Measurements from ENCODE around the gene RNF187.

GRCh38 chr1:228512781-228513198, 25.6 kb downstream of the RNF187 start:
- no peak for TF ChIP-seq REST (IDR thresholded peaks at IDR 0.05; ENCODE audit: low read depth)
- TF ChIP-seq POLR2AphosphoS5 (IDR thresholded peaks at IDR 0.05; ENCODE audit: low read depth, low read length), result no peak
- TF ChIP-seq, protein P1, sequence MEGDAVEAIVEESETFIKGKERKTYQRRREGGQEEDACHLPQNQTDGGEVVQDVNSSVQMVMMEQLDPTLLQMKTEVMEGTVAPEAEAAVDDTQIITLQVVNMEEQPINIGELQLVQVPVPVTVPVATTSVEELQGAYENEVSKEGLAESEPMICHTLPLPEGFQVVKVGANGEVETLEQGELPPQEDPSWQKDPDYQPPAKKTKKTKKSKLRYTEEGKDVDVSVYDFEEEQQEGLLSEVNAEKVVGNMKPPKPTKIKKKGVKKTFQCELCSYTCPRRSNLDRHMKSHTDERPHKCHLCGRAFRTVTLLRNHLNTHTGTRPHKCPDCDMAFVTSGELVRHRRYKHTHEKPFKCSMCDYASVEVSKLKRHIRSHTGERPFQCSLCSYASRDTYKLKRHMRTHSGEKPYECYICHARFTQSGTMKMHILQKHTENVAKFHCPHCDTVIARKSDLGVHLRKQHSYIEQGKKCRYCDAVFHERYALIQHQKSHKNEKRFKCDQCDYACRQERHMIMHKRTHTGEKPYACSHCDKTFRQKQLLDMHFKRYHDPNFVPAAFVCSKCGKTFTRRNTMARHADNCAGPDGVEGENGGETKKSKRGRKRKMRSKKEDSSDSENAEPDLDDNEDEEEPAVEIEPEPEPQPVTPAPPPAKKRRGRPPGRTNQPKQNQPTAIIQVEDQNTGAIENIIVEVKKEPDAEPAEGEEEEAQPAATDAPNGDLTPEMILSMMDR (IDR thresholded peaks at IDR 0.05 in 2 of 3, conservative IDR thresholded peaks at IDR 0.05 in 1 of 3; ENCODE audit: borderline replicate concordance in 1 of 3, insufficient read depth in 1 of 3, low read depth in 2 of 3, low read length in 2 of 3), result no peak
- no peak for TF ChIP-seq EZH2 (IDR thresholded peaks at IDR 0.05)
- no peak for TF ChIP-seq JUND (IDR thresholded peaks at IDR 0.05)
- no peak for TF ChIP-seq POLR2A (IDR thresholded peaks at IDR 0.05; ENCODE audit: borderline replicate concordance, extremely low read depth, insufficient read depth, insufficient read length)
- TF ChIP-seq SRF (IDR thresholded peaks at IDR 0.05; ENCODE audit: low read depth), result no peak
- no peak for TF ChIP-seq CEBPB (IDR thresholded peaks at IDR 0.05; ENCODE audit: low read depth)
- no peak for TF ChIP-seq EGR1 (IDR thresholded peaks at IDR 0.05; ENCODE audit: low read depth)

All from HCT116 (cell line).